COLO829 (cell line): ENCODE results near the gene PXN.
"Not testable (repeated sequence)": the region's sequence is repeated elsewhere in the genome, so short reads cannot be mapped to it uniquely, and the experiment has no call there.

Source experiments
- DNase-seq: peaks from one replicate; pipeline ENCODE4 v3.0.0; 2012; ENCODE audit warnings: low spot score

Gene PXN

GRCh38 chr12:120225852-120226640 is 39.5 kb downstream of the PXN start:
- no peak for DNase-seq

- DNase-seq, result no peak
Observed at GRCh38 chr12:120225200-120225558, 40.4 kb downstream of the PXN start.

GRCh38 chr12:120224304-120225199 is 41.0 kb downstream of the PXN start:
- DNase-seq, result no peak

- DNase-seq, result no peak
Observed at GRCh38 chr12:120223458-120224303, 41.8 kb downstream of the PXN start.

- DNase-seq, result no peak
Observed at GRCh38 chr12:120222288-120222832, 43.2 kb downstream of the PXN start.

GRCh38 chr12:120221576-120221900 is 44.0 kb downstream of the PXN start:
- no peak for DNase-seq

GRCh38 chr12:120220838-120221575 is 44.5 kb downstream of the PXN start:
- peak; percentile 93 for DNase-seq

GRCh38 chr12:120218680-120219606 is 46.6 kb downstream of the PXN start:
- no peak for DNase-seq

GRCh38 chr12:120216742-120217605 is 48.6 kb downstream of the PXN start:
- DNase-seq, result no peak

GRCh38 chr12:120215766-120216735 is 49.5 kb downstream of the PXN start:
- no peak for DNase-seq

- DNase-seq, result no peak
Observed at GRCh38 chr12:120215357-120215735, 50.2 kb downstream of the PXN start.

GRCh38 chr12:120214626-120215356 is 50.7 kb downstream of the PXN start:
- DNase-seq, result no peak

GRCh38 chr12:120213758-120214157 is 51.8 kb downstream of the PXN start:
- DNase-seq, result no peak

- DNase-seq, result not testable (repeated sequence)
Observed at GRCh38 chr12:120213182-120213581, 52.3 kb downstream of the PXN start.

GRCh38 chr12:120212301-120212700 is 53.2 kb downstream of the PXN start:
- DNase-seq, result no peak

- no peak for DNase-seq
Observed at GRCh38 chr12:120211904-120212283, 53.6 kb downstream of the PXN start.

- DNase-seq, result no peak
Observed at GRCh38 chr12:120211243-120211903, 54.2 kb downstream of the PXN start.
